ENCODE data around the gene RBMS3. TPM values are rescaled to one million over a fixed set of nuclear protein-coding genes. Genes with fewer than 3 reads are reported as not detected.

RBMS3 gene
- total RNA-seq, 4 donors from 2014 or later: 7.3 to 21.8 (median 12.8) TPM

DNA sequence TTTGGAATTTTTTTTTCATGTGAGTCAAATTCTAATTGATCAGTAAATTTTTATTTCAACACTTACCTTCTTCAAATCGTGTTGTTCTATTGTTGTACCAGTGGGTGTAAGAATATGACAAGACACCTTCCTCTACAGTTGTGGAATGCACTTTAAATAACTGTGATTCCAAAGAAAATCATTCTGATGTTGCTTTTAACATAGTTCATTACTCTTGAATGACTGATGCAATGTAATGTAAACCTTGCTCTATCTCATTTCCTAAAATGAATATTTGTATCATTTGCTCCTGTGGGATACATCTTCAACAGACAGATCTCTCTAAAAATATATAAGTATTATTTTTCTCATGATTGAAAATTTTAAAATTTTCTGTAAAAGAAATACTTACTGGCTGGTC lies 313.4 kb downstream of the RBMS3 start:
- intact Hi-C loops (cut with DNase I; ENCODE audit: low total_unique reads): no loop called here
- TF ChIP-seq, protein P1, sequence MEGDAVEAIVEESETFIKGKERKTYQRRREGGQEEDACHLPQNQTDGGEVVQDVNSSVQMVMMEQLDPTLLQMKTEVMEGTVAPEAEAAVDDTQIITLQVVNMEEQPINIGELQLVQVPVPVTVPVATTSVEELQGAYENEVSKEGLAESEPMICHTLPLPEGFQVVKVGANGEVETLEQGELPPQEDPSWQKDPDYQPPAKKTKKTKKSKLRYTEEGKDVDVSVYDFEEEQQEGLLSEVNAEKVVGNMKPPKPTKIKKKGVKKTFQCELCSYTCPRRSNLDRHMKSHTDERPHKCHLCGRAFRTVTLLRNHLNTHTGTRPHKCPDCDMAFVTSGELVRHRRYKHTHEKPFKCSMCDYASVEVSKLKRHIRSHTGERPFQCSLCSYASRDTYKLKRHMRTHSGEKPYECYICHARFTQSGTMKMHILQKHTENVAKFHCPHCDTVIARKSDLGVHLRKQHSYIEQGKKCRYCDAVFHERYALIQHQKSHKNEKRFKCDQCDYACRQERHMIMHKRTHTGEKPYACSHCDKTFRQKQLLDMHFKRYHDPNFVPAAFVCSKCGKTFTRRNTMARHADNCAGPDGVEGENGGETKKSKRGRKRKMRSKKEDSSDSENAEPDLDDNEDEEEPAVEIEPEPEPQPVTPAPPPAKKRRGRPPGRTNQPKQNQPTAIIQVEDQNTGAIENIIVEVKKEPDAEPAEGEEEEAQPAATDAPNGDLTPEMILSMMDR (IDR thresholded peaks at IDR 0.05): no peak
- TF ChIP-seq POLR2A (IDR thresholded peaks at IDR 0.05): no peak
- WGBS, 2 donors: 55 to 60% methylated on average over 1 of the region's 1 CpG
- no peak overlapping the region for H3K4me3 ChIP-seq (ENCODE audit: low read depth, poor library complexity, severe bottlenecking)
- DNase-seq (ENCODE audit: low spot score in 2 of 2): no peak

DNA sequence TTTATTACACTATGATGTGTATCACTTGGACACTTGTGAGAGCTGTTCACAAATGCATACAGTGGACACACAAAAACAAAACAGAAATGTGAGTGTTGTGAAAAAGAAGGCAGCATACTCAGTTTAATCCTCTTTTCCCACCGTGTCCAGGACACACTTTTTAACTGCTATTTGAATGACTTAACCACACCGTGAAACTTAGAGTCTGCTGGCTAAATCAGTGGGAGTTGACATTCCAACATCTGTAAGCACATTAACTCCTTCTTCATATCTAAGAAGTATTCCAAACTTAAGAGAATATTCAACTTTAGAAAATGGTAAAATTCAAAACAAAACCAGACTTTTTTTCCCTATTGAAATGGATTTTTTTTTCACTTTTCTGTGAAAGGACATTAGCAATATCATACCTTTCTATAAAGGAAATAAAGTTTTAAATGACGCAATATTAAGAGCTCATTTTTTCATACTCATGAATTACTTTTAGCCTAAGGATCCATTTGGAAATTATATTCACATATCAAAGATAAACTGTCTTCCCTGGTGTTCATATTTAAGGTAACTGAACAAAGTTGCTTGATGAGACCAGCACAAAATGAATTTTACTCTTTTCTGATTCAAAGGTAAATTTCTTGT lies 316.6 kb downstream of the RBMS3 start:
- WGBS, 2 donors: 54 to 61% methylated on average over 3 of the region's 3 CpGs
- DNase-seq (ENCODE audit: low spot score in 2 of 2): no peak
- no peak overlapping the region for H3K4me3 ChIP-seq (ENCODE audit: low read depth, poor library complexity, severe bottlenecking)
- TF ChIP-seq, protein P1 (IDR thresholded peaks at IDR 0.05): no peak
- TF ChIP-seq POLR2A (IDR thresholded peaks at IDR 0.05): no peak
- intact Hi-C loops (cut with DNase I; ENCODE audit: low total_unique reads): no loop called here

DNA sequence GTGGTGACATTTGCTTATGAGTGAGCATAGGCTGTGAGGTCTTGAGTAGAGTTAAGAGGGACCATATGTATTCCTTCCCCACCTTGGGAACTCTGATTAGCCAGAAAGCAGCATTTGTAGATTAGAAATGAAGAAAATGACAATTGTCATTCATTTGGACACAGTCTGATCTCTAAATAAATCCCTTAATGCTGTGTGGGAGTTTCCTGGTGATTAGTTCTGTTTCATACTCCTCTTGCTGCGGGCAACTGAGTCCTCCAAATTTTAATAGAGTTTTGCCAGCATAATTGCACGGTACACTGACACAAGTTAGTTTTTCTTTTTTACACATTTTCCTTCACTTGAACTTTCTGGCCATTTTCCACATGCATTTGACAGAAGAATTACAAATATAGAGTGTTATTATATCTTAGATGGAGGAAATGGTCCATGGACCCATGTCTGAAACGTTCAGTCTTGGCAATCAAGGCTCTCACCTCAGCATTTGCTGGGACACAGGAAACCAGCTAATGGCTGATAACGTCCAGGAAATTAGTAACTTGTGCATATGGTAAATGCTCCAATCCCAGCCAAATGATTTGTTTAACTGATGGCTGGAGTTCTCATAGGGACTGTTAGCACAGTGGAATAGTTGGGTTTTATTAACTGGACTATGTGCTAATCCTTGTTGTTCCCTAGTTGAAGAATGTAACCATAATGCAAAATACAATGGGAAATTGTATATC lies 321.2 kb downstream of the RBMS3 start:
- WGBS, 2 donors: 63 to 66% methylated on average over 4 of the region's 4 CpGs
- intact Hi-C loops (cut with DNase I; ENCODE audit: low total_unique reads): no loop called here
- no peak for DNase-seq (ENCODE audit: low spot score in 2 of 2)
- H3K4me3 ChIP-seq (ENCODE audit: low read depth, poor library complexity, severe bottlenecking): no peak overlapping the region
- TF ChIP-seq POLR2A (IDR thresholded peaks at IDR 0.05): no peak
- TF ChIP-seq, protein P1 (IDR thresholded peaks at IDR 0.05): no peak

DNA sequence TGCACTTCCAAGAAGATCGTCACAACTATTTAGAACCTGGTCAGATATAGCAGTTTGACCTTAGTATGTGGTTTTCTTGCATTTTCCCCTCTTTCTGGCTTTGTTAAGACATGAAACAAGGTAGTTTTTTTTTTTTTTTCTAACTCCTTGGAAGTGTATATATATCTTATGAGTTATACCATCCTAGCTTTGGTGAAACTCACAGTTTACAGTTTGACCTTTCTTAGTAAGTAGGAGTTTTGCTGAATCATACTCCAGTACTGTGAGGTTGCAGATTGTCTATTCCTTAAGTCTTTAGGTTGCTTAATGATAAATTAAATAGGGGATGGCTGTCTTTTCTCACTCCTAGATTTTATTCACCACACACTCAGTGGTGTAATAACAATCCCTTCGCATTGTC lies 325.0 kb downstream of the RBMS3 start:
- no peak overlapping the region for H3K4me3 ChIP-seq (ENCODE audit: low read depth, poor library complexity, severe bottlenecking)
- no peak for DNase-seq (ENCODE audit: low spot score in 2 of 2)
- intact Hi-C loops (cut with DNase I; ENCODE audit: low total_unique reads): no loop called here
- no peak for TF ChIP-seq POLR2A (IDR thresholded peaks at IDR 0.05)
- TF ChIP-seq, protein P1 (IDR thresholded peaks at IDR 0.05): no peak
- WGBS, 2 donors: 88 to 95% methylated on average over 2 of the region's 2 CpGs

DNA sequence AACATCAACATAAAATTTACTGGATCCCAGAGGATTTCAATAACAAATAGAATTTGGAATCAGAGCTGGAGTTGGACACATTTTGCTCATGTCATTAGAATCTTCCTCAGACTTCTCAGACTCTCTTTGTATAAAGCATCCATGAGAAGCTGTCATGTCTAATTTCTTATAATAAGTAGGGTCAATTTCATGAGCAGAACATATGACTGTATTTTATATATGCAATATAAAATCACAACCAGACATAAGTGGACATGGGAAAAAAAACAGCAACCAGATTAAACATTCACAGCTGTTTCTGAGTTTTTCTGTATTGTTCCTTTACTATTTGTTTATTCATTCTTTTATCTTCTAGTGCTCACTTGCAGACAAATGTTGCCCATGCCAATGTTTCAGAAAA lies 325.5 kb downstream of the RBMS3 start:
- no peak overlapping the region for H3K4me3 ChIP-seq (ENCODE audit: low read depth, poor library complexity, severe bottlenecking)
- TF ChIP-seq, protein P1 (IDR thresholded peaks at IDR 0.05): no peak
- TF ChIP-seq POLR2A (IDR thresholded peaks at IDR 0.05): no peak
- no peak for DNase-seq (ENCODE audit: low spot score in 2 of 2)
- intact Hi-C loops (cut with DNase I; ENCODE audit: low total_unique reads): no loop called here
